HG03039 (cell line): Measurements from ENCODE around the gene TMEM18.

Source experiments
- ATAC-seq: cut with Tn5 transposase; IDR thresholded peaks from one replicate; pipeline ENCODE4 v1.9.1; 2021; ENCODE audit warnings: mild to moderate bottlenecking, moderate library complexity; ENCODE audit not compliant: unreplicated experiment

TMEM18 gene

GRCh38 chr2:636641-637405, 40.4 kb downstream of the TMEM18 start:
- ATAC-seq: no peak

GRCh38 chr2:635687-636621, 41.3 kb downstream of the TMEM18 start:
- ATAC-seq: no peak

- no peak for ATAC-seq
Observed at GRCh38 chr2:634636-635388, 42.4 kb downstream of the TMEM18 start.

GRCh38 chr2:634041-634440, 43.2 kb downstream of the TMEM18 start:
- no peak for ATAC-seq

GRCh38 chr2:633371-633770, 43.8 kb downstream of the TMEM18 start:
- no peak for ATAC-seq

GRCh38 chr2:632471-632870, 44.7 kb downstream of the TMEM18 start:
- ATAC-seq: no peak

- ATAC-seq: no peak
Observed at GRCh38 chr2:631741-632140, 45.5 kb downstream of the TMEM18 start.

GRCh38 chr2:630451-631320, 46.5 kb downstream of the TMEM18 start:
- ATAC-seq: no peak

- ATAC-seq: no peak
Observed at GRCh38 chr2:629961-630360, 47.2 kb downstream of the TMEM18 start.

GRCh38 chr2:628651-629050, 48.6 kb downstream of the TMEM18 start:
- ATAC-seq: no peak

- ATAC-seq: no peak
Observed at GRCh38 chr2:627926-628560, 49.2 kb downstream of the TMEM18 start.

- ATAC-seq: no peak
Observed at GRCh38 chr2:627340-627709, 49.9 kb downstream of the TMEM18 start.

- no peak for ATAC-seq
Observed at GRCh38 chr2:626491-627339, 50.5 kb downstream of the TMEM18 start.

- ATAC-seq: no peak
Observed at GRCh38 chr2:625415-626333, 51.5 kb downstream of the TMEM18 start.

- no peak for ATAC-seq
Observed at GRCh38 chr2:624551-625347, 52.5 kb downstream of the TMEM18 start.

GRCh38 chr2:624096-624495, 53.1 kb downstream of the TMEM18 start:
- ATAC-seq: no peak
